Breast epithelium (tissue), 3 donors: ENCODE data around the gene XIRP2.

Experiments used
- POLR2AphosphoS5 ChIP-seq, 3 donors: sonication (generic); formaldehyde crosslinking; IDR thresholded peaks; one replicate each; pipeline ENCODE4 v1.6.1; 2017; ENCODE audit warnings: antibody characterized with exemption in 3 of 3
- TF ChIP-seq, protein P1 (sequence below), 3 donors: fragments of 450-650 bp; IDR thresholded peaks; one replicate each; pipeline ENCODE4 v1.5.1; 2016 to 2017; ENCODE audit warnings: antibody characterized with exemption in 3 of 3, mild to moderate bottlenecking in 3 of 3, moderate library complexity in 3 of 3

- TF ChIP-seq, protein P1, sequence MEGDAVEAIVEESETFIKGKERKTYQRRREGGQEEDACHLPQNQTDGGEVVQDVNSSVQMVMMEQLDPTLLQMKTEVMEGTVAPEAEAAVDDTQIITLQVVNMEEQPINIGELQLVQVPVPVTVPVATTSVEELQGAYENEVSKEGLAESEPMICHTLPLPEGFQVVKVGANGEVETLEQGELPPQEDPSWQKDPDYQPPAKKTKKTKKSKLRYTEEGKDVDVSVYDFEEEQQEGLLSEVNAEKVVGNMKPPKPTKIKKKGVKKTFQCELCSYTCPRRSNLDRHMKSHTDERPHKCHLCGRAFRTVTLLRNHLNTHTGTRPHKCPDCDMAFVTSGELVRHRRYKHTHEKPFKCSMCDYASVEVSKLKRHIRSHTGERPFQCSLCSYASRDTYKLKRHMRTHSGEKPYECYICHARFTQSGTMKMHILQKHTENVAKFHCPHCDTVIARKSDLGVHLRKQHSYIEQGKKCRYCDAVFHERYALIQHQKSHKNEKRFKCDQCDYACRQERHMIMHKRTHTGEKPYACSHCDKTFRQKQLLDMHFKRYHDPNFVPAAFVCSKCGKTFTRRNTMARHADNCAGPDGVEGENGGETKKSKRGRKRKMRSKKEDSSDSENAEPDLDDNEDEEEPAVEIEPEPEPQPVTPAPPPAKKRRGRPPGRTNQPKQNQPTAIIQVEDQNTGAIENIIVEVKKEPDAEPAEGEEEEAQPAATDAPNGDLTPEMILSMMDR (IDR thresholded peaks at IDR 0.05), result no peak
- TF ChIP-seq POLR2AphosphoS5 (IDR thresholded peaks at IDR 0.05), result no peak
Measured at GRCh38 chr2:167140767-167141166, 252.5 kb downstream of the XIRP2 start.
